ENCODE measurements around the gene CDCA4. TPM values are rescaled to one million over a fixed set of nuclear protein-coding genes. Genes with fewer than 3 reads are reported as not detected.
"Not testable (repeated sequence)": the region's sequence is repeated elsewhere in the genome, so short reads cannot be mapped to it uniquely, and the experiment has no call there.

CDCA4 gene
- total RNA-seq, 1 donor from 2014 or later: 64.6 TPM

GRCh38 chr14:105051182-105052109, 30.6 kb upstream of the CDCA4 start:
- H3K4me3 Mint-ChIP-seq: no peak overlapping the region
- H3K36me3 Mint-ChIP-seq (ENCODE audit: low read depth): peaks cover 25% of the 10 kb centered on the region
- no peak overlapping the region for H3K27ac Mint-ChIP-seq
- intact Hi-C loops (cut with micrococcal nuclease): no loop called here
- no peaks in the 10 kb centered on the region for H3K27me3 Mint-ChIP-seq
- H3K4me1 Mint-ChIP-seq: peaks cover 3% of the 10 kb centered on the region
- no peaks in the 10 kb centered on the region for H3K9me3 Mint-ChIP-seq
- no peak for DNase-seq

GRCh38 chr14:105050551-105050897, 29.6 kb upstream of the CDCA4 start:
- intact Hi-C loops (cut with micrococcal nuclease): no loop called here
- H3K27ac Mint-ChIP-seq: no peak overlapping the region
- H3K4me3 Mint-ChIP-seq: no peak overlapping the region
- H3K4me1 Mint-ChIP-seq: peaks cover 6% of the 10 kb centered on the region
- H3K36me3 Mint-ChIP-seq (ENCODE audit: low read depth): peaks cover 27% of the 10 kb centered on the region
- H3K9me3 Mint-ChIP-seq: no peaks in the 10 kb centered on the region
- no peak for DNase-seq
- no peaks in the 10 kb centered on the region for H3K27me3 Mint-ChIP-seq

GRCh38 chr14:105049753-105050550, 29.1 kb upstream of the CDCA4 start:
- DNase-seq: no peak
- Mint-ChIP-seq H3K9me3 (no peaks in the 10 kb centered on the region), H3K4me1 (peaks cover 8% of the 10 kb centered on the region), H3K36me3 (ENCODE audit: low read depth) (peaks cover 24% of the 10 kb centered on the region), H3K27ac (no peak overlapping the region), H3K4me3 (no peak overlapping the region), H3K27me3 (no peaks in the 10 kb centered on the region)
- intact Hi-C loops (cut with micrococcal nuclease): no loop called here

- Mint-ChIP-seq H3K4me1 (peaks cover 9% of the 10 kb centered on the region), H3K4me3 (no peak overlapping the region), H3K36me3 (ENCODE audit: low read depth) (peaks cover 15% of the 10 kb centered on the region), H3K9me3 (no peaks in the 10 kb centered on the region), H3K27me3 (peaks cover 3% of the 10 kb centered on the region), H3K27ac (no peak overlapping the region)
- DNase-seq: no peak
- intact Hi-C loops (cut with micrococcal nuclease): no loop called here
Measured at GRCh38 chr14:105047283-105048016, 26.6 kb upstream of the CDCA4 start.

GRCh38 chr14:105046891-105047282, 26.0 kb upstream of the CDCA4 start:
- Mint-ChIP-seq H3K27me3 (peaks cover 3% of the 10 kb centered on the region), H3K9me3 (no peaks in the 10 kb centered on the region), H3K27ac (no peak overlapping the region), H3K36me3 (ENCODE audit: low read depth) (peaks cover 14% of the 10 kb centered on the region), H3K4me3 (no peak overlapping the region), H3K4me1 (peaks cover 9% of the 10 kb centered on the region)
- intact Hi-C loops (cut with micrococcal nuclease): no loop called here
- no peak for DNase-seq

- H3K27me3 Mint-ChIP-seq: peaks cover 3% of the 10 kb centered on the region
- peaks cover 5% of the 10 kb centered on the region for H3K36me3 Mint-ChIP-seq (ENCODE audit: low read depth)
- peaks cover 9% of the 10 kb centered on the region for H3K4me1 Mint-ChIP-seq
- DNase-seq: peak; percentile 98
- no peaks in the 10 kb centered on the region for H3K9me3 Mint-ChIP-seq
- intact Hi-C loops (cut with micrococcal nuclease): loop anchor here (1.0 kb wide), 3 partner anchors 25 to 150 kb away; partner anchors contain the start of gene CDCA4
- no peak overlapping the region for H3K4me3 Mint-ChIP-seq
- H3K27ac Mint-ChIP-seq: peak overlapping the region; percentile 44
Measured at GRCh38 chr14:105045710-105046326, 24.9 kb upstream of the CDCA4 start.

DNA sequence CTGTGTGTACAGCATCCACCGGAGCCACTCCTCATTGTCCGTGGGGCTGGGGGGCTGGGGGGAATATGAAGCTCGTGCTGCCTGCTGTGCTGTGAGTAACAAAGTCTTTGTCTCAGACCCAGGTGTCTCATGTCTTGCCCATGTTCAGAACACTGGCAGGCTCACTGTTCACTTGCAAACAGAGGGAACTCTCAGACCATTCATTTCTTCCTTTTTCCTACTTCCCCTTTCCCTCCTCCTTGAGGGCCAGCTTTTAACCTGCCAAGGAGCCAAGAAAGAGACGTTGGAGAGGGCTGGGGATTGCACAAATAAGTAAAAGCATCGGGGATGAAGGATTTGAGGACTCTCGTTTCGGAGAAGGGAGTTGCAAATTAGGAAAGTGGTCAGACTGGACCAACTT, 22.8 kb upstream of the CDCA4 start:
- H3K9me3 Mint-ChIP-seq: no peaks in the 10 kb centered on the region

DNA sequence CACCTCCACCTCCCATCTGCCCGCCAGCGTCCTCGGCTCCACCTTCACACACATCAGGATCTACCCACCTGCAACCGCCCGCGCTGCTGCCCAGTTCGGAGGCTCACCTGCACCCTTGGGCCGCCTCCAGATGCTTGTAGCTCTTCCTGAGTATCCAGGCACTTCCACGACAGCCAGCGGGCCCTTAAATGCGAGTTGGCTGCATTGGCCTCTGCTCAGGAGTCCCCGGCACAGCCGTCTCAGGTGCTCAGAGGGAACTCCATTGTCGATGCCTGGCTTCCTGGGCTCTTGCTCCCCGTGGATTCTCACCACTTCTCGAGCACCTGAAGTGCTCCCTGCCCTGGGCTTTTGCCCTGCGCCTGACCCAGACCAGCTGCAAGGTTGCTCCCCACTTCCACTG, 21.9 kb upstream of the CDCA4 start:
- no peak overlapping the region for H3K4me3 Mint-ChIP-seq
- H3K36me3 Mint-ChIP-seq (ENCODE audit: low read depth): peaks cover 4% of the 10 kb centered on the region
- intact Hi-C loops (cut with micrococcal nuclease): no loop called here
- H3K27ac Mint-ChIP-seq: no peak overlapping the region
- peaks cover 9% of the 10 kb centered on the region for H3K4me1 Mint-ChIP-seq
- no peaks in the 10 kb centered on the region for H3K9me3 Mint-ChIP-seq
- peaks cover 8% of the 10 kb centered on the region for H3K27me3 Mint-ChIP-seq
- no peak for DNase-seq

More for the DNA sequence above, 22.8 kb upstream of the CDCA4 start:
- Mint-ChIP-seq H3K27ac (no peak overlapping the region), H3K36me3 (ENCODE audit: low read depth) (peaks cover 4% of the 10 kb centered on the region), H3K4me1 (peaks cover 9% of the 10 kb centered on the region), H3K4me3 (no peak overlapping the region), H3K27me3 (peaks cover 5% of the 10 kb centered on the region)
- DNase-seq: no peak
- intact Hi-C loops (cut with micrococcal nuclease): no loop called here

DNA sequence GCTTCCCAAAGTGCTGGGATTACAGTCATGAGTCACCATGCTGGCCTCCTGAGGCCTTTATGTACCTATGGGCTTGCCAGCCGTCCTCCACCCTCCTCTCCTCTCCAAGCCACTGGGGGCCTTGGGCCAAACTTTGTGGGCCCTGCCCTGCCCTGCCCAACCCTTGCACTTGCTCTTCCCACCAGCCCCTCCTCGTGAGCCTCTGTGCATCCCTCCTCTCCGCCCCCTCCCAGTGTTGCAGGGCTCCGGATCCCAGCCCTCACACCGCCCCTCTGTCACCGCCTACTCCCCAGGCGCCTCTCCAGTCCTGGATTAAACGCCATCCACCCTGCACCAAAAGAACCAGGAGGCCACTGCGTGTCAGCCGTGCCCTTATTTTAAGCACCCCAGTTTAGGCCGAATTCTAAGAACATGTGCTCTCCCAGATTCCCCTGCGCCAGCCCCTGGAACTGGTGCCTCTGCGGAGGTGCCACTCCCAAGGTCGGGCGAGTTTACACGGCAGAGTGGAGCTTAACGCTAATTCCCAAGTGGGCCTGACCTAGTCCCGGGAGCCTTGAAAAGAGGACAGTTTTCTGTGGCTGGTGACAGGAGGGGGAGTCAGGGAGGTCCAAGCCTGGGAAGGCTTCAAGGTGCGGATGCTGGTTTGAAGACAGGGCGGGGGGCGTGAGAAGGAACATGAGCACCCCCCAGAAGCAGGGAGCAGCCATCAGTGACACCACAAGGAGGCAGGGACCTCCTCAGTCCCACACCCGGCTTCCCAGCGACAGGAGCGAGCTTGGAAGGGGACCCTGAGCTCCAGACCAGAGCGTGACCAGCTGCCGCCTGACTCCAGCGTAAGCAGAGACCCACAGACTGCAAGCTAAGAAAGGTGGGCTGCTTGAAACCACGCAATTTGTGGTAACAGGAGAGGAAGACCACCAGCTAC, 21.2 kb upstream of the CDCA4 start:
- intact Hi-C loops (cut with micrococcal nuclease): no loop called here
- Mint-ChIP-seq H3K4me1 (peaks cover 9% of the 10 kb centered on the region), H3K27ac (no peak overlapping the region), H3K9me3 (no peaks in the 10 kb centered on the region), H3K4me3 (no peak overlapping the region), H3K27me3 (peaks cover 8% of the 10 kb centered on the region), H3K36me3 (ENCODE audit: low read depth) (peaks cover 4% of the 10 kb centered on the region)
- DNase-seq: no peak

DNA sequence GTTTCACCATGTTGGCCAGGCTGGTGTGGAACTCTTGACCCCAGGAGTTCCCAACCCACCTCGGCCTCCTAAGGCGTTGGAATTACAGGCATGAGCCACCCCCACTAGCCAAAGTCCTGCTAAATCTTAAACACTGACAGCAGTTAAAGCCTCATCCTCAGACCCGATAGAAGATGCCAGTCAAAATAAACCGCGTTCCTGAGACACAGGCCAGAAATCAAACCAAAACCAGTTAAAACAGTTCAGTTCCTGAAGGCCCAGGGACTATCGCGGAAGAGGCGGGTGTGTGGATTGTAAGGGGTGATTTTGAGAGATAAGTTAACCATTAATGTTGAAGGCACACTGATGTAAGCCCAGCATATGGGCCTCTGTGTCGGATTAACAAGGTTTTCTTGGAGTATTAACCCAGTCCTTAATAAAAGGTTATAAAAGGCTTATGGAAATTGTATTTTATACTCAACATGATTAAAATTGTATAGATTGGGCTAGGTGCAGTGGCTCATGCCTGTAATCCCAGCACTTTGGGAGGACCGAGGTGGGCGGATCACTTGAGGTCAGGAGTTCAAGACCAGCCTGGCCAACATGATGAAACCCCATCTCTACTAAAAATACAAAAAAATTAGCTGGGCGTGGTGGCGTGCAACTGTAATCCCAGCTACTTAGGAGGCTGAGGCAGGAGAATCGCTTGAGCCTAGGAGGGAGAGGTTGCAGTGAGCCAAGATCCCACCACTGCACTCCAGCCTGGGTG, 18.7 kb upstream of the CDCA4 start:
- Mint-ChIP-seq H3K27ac (no peak overlapping the region), H3K27me3 (peaks cover 9% of the 10 kb centered on the region)

DNA sequence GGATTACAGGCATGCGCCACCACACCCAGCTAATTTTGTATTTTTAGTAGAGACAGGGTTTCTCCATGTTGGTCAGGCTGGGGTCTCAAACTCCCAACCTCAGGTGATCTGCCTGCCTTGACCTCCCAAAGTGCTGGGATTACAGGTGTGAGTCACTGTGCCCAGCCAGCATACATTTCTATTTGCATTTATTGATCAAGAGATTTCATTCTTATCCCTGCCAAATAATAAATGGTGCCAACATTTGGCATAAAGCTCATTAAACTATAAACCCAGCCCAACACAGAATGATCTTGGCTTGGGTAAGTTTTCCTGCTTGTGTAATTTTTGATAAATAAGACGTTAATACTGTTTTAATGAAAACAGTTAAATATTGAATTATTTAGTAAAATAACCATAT, 14.7 kb upstream of the CDCA4 start:
- DNase-seq; H3K27ac Mint-ChIP-seq; H3K9me3 Mint-ChIP-seq; intact Hi-C loops (cut with micrococcal nuclease); H3K4me1 Mint-ChIP-seq; H3K36me3 Mint-ChIP-seq (ENCODE audit: low read depth); H3K4me3 Mint-ChIP-seq: not testable (repeated sequence)
- peaks cover 11% of the 10 kb centered on the region for H3K27me3 Mint-ChIP-seq

More for the DNA sequence above, 18.7 kb upstream of the CDCA4 start:
- Mint-ChIP-seq H3K4me1 (peaks cover under 1% of the 10 kb centered on the region), H3K9me3 (no peaks in the 10 kb centered on the region), H3K36me3 (ENCODE audit: low read depth) (peaks cover 2% of the 10 kb centered on the region), H3K4me3 (no peak overlapping the region)
- DNase-seq: no peak
- intact Hi-C loops (cut with micrococcal nuclease): no loop called here

- DNase-seq: no peak
- intact Hi-C loops (cut with micrococcal nuclease): no loop called here
- Mint-ChIP-seq H3K4me3 (no peak overlapping the region), H3K27ac (no peak overlapping the region), H3K9me3 (no peaks in the 10 kb centered on the region), H3K36me3 (ENCODE audit: low read depth) (no peaks in the 10 kb centered on the region), H3K4me1 (peaks cover 7% of the 10 kb centered on the region), H3K27me3 (peaks cover 11% of the 10 kb centered on the region)
Measured at GRCh38 chr14:105034315-105035039, 13.6 kb upstream of the CDCA4 start.
